HFF-Myc (cell line): Measurements from ENCODE around the gene SIAH2.

ENCODE experiments used
- DNase-seq: peaks from one replicate; pipeline ENCODE4 v3.0.0-alpha.2; 2011; ENCODE audit warnings: low read depth; ENCODE audit errors: extremely low read depth
- H3K4me3 ChIP-seq: replicated peaks from 2 replicates; pipeline ENCODE4 v1.5.1; 2011; ENCODE audit warnings: low read depth, mild to moderate bottlenecking, control low read depth, low read length
- CTCF ChIP-seq: IDR thresholded peaks from 2 replicates; pipeline ENCODE4 v1.5.1; 2012; ENCODE audit warnings: mild to moderate bottlenecking, low read depth, low read length, control low read depth; ENCODE audit errors: missing control alignments

Gene SIAH2

GRCh38 chr3:150746791-150747590, 16.0 kb downstream of the SIAH2 start:
- DNase-seq: no peak
- no peak for TF ChIP-seq CTCF
- no peak overlapping the region for H3K4me3 ChIP-seq

GRCh38 chr3:150745832-150746231, 17.1 kb downstream of the SIAH2 start:
- no peak for TF ChIP-seq CTCF
- no peak overlapping the region for H3K4me3 ChIP-seq
- DNase-seq: no peak

GRCh38 chr3:150744919-150745211, 18.1 kb downstream of the SIAH2 start:
- no peak for TF ChIP-seq CTCF
- H3K4me3 ChIP-seq: no peak overlapping the region
- no peak for DNase-seq

GRCh38 chr3:150744041-150744918, 18.7 kb downstream of the SIAH2 start:
- DNase-seq: no peak
- no peak for TF ChIP-seq CTCF
- H3K4me3 ChIP-seq: no peak overlapping the region

GRCh38 chr3:150743508-150743907, 19.5 kb downstream of the SIAH2 start:
- no peak for TF ChIP-seq CTCF
- no peak overlapping the region for H3K4me3 ChIP-seq
- no peak for DNase-seq

- H3K4me3 ChIP-seq: no peak overlapping the region
Observed at GRCh38 chr3:150742679-150743078, 20.3 kb downstream of the SIAH2 start.

More at GRCh38 chr3:150742679-150743078, 20.3 kb downstream of the SIAH2 start:
- DNase-seq: no peak
- TF ChIP-seq CTCF: no peak
